ENCODE data around the gene CNTNAP2.

Gene CNTNAP2

DNA sequence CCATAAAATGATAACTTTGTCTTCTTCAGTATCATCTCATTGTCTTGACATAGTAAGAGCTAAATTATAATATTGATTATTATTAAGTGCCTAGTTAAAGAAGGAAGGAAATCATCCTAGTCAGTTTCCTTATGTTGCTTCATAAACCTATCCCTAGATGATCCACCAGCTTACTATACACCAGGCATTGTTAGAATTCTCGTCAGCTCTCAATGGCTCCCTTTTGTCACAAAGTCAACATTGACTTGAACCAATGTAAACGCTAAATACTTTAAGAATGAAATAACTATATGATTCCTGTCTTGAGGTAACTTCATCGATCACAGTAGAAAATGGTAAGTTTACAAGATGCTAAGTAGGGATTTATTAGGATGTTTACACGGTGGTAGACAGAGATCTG, 1162.9 kb downstream of the CNTNAP2 start:
- H3K4me1 Mint-ChIP-seq (ENCODE audit: low read depth in 2 of 2), result no peaks in the 10 kb centered on the region
- no peaks in the 10 kb centered on the region for H3K36me3 Mint-ChIP-seq (ENCODE audit: insufficient read depth)
- H3K9me3 Mint-ChIP-seq, result peaks cover 5 to 26% of the 10 kb centered on the region in 2 donors
- no peak overlapping the region for H3K4me3 Mint-ChIP-seq
- no peaks in the 10 kb centered on the region for H3K27me3 Mint-ChIP-seq
- ATAC-seq (replicated peaks), result no peak
- no peak overlapping the region for H3K27ac Mint-ChIP-seq
- no peak for DNase-seq

DNA sequence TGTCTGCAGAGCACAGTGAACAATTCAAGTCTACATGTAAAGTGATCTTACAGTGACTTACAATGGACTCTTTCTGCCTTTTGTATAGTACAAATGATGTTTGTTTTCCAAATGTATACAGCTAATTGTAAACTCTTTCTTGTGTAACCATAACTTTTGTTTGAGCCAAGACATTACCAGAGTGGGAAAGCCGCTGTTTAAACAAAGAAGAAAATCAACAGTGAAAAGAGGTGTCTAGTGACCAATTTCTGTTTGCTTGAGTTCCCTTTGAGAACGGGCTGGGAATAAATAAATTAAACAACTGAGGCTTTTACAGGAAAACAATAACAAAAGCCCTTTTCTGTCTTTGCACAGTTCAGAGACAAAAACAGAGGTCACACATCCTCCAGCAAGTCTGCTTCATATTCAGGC, 1163.4 kb downstream of the CNTNAP2 start:
- Mint-ChIP-seq H3K4me1 (ENCODE audit: low read depth in 2 of 2) (no peaks in the 10 kb centered on the region), H3K27me3 (no peaks in the 10 kb centered on the region), H3K9me3 (peaks cover 5 to 21% of the 10 kb centered on the region in 2 donors), H3K4me3 (no peak overlapping the region), H3K27ac (no peak overlapping the region), H3K36me3 (ENCODE audit: insufficient read depth) (no peaks in the 10 kb centered on the region)
- no peak for DNase-seq
- ATAC-seq (replicated peaks), result no peak

DNA sequence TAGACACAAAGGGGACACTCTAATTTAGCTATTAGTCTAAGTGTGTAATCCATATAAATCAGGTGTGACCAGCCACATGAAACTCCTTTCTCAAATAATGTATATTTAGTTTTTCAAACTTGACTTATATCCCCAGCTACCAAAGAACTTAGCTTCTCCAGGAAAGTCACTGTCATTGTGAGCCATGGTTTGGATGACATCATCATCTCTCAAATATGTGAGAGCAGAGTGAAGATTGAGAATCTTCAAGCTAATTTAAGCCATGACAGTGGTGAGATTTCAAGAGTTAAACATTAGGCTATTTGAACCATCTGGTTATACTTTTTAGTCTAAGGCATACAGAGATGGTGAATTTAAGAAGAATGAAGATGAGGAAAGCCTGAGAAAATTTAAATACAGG, 1165.6 kb downstream of the CNTNAP2 start:
- H3K4me3 Mint-ChIP-seq, result no peak overlapping the region
- DNase-seq (no peak), ATAC-seq (replicated peaks) (no peak)
- no peaks in the 10 kb centered on the region for H3K4me1 Mint-ChIP-seq (ENCODE audit: low read depth in 2 of 2)
- H3K27me3 Mint-ChIP-seq, result no peaks in the 10 kb centered on the region
- H3K27ac Mint-ChIP-seq, result no peak overlapping the region
- H3K36me3 Mint-ChIP-seq (ENCODE audit: insufficient read depth), result no peaks in the 10 kb centered on the region
- H3K9me3 Mint-ChIP-seq, result peaks cover 0 to 8% of the 10 kb centered on the region in 2 donors

DNA sequence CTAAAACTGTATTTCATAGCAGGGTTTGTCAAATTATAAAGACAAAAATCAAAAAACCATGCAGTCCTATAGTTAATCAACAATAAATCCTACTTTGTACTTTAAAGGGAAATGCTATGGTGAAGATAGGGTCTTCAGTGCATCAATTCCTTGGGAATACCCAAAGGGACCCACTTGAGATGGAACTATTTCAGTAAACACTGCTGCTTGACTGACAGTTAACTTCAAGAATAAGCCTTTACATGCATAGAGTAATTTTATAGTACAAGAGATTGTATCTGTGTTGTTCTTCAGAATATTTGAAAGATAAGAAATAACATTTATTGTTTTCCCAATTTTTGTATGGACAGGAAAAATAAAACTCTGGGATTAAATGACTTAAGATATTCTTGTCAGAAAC, 1179.6 kb downstream of the CNTNAP2 start:
- H3K27ac Mint-ChIP-seq, result no peak overlapping the region
- H3K27me3 Mint-ChIP-seq, result no peaks in the 10 kb centered on the region
- no peak for ATAC-seq (replicated peaks)
- H3K36me3 Mint-ChIP-seq (ENCODE audit: insufficient read depth), result no peaks in the 10 kb centered on the region
- H3K9me3 Mint-ChIP-seq, result peaks cover 0 to 5% of the 10 kb centered on the region in 2 donors
- H3K4me1 Mint-ChIP-seq (ENCODE audit: low read depth in 2 of 2), result no peaks in the 10 kb centered on the region
- H3K4me3 Mint-ChIP-seq, result no peak overlapping the region
- no peak for DNase-seq

DNA sequence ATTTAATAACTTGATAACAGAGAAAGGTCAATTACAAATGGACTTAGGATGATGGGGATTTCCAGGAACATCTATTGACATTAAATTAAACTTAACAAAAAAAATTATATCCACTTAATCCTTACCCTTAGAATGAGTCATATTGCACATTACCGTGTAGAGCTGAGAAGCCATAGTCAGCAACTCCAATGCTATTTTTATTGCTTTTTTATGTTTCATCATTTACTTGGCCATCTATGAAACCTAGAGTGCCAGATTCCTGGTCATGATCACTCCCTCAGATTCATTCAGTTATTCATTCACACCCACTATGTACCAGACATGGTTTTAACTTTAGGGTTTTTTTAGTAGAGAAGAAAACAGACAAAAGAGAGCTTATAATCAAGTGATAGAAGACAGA, 1180.4 kb downstream of the CNTNAP2 start:
- H3K9me3 Mint-ChIP-seq, result peaks cover 0 to 4% of the 10 kb centered on the region in 2 donors
- no peak for ATAC-seq (replicated peaks)
- DNase-seq, result no peak
- no peak overlapping the region for H3K4me3 Mint-ChIP-seq
- no peaks in the 10 kb centered on the region for H3K4me1 Mint-ChIP-seq (ENCODE audit: low read depth in 2 of 2)
- H3K36me3 Mint-ChIP-seq (ENCODE audit: insufficient read depth), result no peaks in the 10 kb centered on the region
- no peak overlapping the region for H3K27ac Mint-ChIP-seq
- no peaks in the 10 kb centered on the region for H3K27me3 Mint-ChIP-seq

DNA sequence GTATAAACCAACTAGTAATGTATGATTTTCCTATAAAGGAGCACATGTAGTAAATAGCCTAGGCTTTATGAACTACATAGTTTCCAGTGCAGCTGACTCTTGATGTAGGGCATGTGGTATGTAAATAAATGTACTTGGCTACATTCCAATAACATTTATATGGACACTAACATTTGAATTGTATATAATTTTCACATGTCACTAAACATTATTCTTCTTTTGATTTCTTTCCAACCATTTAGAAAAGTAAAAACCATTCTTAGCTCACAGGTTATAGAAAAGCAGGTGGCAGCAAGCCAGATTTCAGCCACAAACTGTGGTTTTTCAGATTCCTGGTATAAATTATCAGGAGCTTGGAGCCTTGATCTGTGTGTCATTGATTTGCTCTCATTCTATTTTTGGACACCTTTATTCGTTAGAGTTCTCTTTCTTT, 1182.0 kb downstream of the CNTNAP2 start:
- Mint-ChIP-seq H3K36me3 (ENCODE audit: insufficient read depth) (no peaks in the 10 kb centered on the region), H3K27me3 (no peaks in the 10 kb centered on the region), H3K27ac (no peak overlapping the region), H3K9me3 (peaks cover 0 to 2% of the 10 kb centered on the region in 2 donors), H3K4me1 (ENCODE audit: low read depth in 2 of 2) (no peaks in the 10 kb centered on the region), H3K4me3 (no peak overlapping the region)
- no peak for ATAC-seq (replicated peaks)
- DNase-seq, result no peak

DNA sequence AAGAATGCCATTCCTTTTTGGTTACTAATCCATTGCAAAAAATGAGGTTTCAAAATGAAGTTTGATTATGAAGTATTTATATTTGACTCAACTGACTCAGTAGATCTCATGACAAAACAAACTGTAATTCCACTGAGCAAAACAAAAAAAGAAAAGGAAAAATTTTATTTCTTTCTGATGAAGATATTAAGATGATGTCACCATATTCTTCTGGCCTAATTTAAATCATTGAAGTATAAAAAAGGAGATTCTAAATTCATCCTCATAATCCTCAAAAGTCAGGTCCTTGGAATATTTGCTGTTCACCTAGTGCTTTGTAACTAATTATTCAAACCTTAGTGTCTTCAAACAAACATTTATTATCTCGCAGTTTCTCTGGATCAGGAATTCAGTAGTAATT, 1183.7 kb downstream of the CNTNAP2 start:
- Mint-ChIP-seq H3K4me3 (no peak overlapping the region), H3K27me3 (no peaks in the 10 kb centered on the region), H3K27ac (no peak overlapping the region), H3K36me3 (ENCODE audit: insufficient read depth) (no peaks in the 10 kb centered on the region), H3K4me1 (ENCODE audit: low read depth in 2 of 2) (no peaks in the 10 kb centered on the region), H3K9me3 (peaks cover 0 to 4% of the 10 kb centered on the region in 2 donors)
- DNase-seq (no peak), ATAC-seq (replicated peaks) (no peak)

DNA sequence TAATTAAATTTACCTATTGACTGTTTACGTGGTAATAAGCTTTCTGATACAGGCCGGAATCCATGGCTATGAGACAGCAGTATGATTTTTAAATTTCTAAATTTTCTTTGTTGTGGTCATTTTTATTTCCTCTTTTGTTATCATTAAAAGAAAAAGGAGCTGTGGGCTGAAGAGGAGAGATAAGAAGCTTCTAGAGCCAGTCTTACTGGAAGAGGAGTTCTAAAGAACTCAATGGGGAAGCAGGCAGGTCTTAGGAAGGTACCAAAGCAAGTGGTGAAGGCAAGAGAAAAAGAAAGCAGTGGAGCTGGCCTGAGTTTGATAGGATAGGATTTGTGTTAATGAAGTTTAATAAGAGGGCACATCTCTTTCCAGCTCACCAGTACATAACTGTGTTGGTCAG, 1187.8 kb downstream of the CNTNAP2 start:
- ATAC-seq (replicated peaks) (no peak), DNase-seq (no peak)
- Mint-ChIP-seq H3K4me1 (ENCODE audit: low read depth in 2 of 2) (no peaks in the 10 kb centered on the region), H3K36me3 (ENCODE audit: insufficient read depth) (no peaks in the 10 kb centered on the region), H3K9me3 (peaks cover 10 to 15% of the 10 kb centered on the region in 2 donors), H3K27me3 (no peaks in the 10 kb centered on the region), H3K27ac (no peak overlapping the region), H3K4me3 (no peak overlapping the region)

DNA sequence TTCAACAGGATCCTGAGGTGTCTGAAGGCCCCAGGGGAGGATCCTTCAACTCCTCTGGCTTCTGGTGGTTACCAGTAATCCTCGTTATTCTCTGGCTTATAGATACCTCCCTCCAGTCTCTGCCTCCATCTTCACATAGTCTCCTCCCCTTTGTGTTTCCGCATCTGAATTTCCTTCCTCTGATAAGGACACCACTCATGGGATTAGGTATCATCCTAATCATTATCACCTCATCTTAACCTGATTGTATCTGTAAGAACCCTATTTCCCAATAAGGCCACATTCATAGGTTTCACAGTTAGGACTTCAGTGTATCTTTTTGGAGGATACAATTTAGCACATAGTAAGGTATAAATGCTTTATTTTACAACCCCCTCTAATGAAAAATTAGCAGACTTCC, 1189.2 kb downstream of the CNTNAP2 start:
- no peak overlapping the region for H3K27ac Mint-ChIP-seq
- no peak for DNase-seq
- H3K4me1 Mint-ChIP-seq (ENCODE audit: low read depth in 2 of 2), result no peaks in the 10 kb centered on the region
- ATAC-seq (replicated peaks), result no peak
- no peaks in the 10 kb centered on the region for H3K36me3 Mint-ChIP-seq (ENCODE audit: insufficient read depth)
- no peak overlapping the region for H3K4me3 Mint-ChIP-seq
- H3K9me3 Mint-ChIP-seq, result peaks cover 14 to 21% of the 10 kb centered on the region in 2 donors
- H3K27me3 Mint-ChIP-seq, result no peaks in the 10 kb centered on the region

DNA sequence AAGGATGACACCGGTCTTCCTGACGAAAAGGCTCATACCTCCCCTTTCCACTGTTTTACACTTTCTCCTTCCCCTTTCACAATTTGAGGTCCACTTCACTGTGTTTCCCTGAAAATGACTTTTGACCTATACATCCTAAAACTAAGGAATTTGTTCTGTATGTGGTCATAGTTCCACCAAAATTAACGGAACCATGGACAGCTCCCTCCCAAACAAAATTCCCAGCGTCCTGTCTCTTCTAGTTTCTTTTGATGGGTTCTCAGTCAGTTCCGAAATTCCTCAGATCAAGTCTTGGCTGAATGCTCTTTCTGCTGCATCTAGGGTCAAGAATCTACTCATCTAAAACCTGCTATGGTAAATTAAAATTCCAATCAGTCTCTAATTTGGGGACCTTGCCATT, 1191.9 kb downstream of the CNTNAP2 start:
- peaks cover 18 to 22% of the 10 kb centered on the region in 2 donors for H3K9me3 Mint-ChIP-seq
- H3K4me3 Mint-ChIP-seq, result no peak overlapping the region
- ATAC-seq (replicated peaks) (no peak), DNase-seq (no peak)
- no peaks in the 10 kb centered on the region for H3K36me3 Mint-ChIP-seq (ENCODE audit: insufficient read depth)
- no peaks in the 10 kb centered on the region for H3K27me3 Mint-ChIP-seq
- no peaks in the 10 kb centered on the region for H3K4me1 Mint-ChIP-seq (ENCODE audit: low read depth in 2 of 2)
- no peak overlapping the region for H3K27ac Mint-ChIP-seq

DNA sequence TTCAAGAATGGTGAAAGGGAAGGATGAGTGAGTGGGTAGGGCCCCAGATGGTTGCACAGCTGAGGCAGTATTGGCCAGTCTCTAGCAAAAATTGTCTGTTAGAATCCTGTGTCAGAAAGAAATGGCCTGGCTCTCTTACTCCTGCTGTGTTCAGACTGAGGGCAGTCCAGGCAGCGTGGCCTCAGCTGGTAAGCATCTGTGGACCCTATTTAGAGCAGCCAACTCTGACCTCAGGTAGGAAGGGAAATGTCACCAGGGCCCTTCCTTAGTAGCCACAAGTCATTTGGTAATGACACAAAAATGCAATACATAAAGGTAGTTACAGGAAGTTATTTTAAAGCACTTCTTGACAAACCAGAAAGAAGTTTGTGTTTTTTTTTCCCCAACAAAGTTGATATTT, 1194.7 kb downstream of the CNTNAP2 start:
- H3K27me3 Mint-ChIP-seq, result no peaks in the 10 kb centered on the region
- H3K4me3 Mint-ChIP-seq, result no peak overlapping the region
- no peak for DNase-seq
- no peaks in the 10 kb centered on the region for H3K4me1 Mint-ChIP-seq (ENCODE audit: low read depth in 2 of 2)
- H3K9me3 Mint-ChIP-seq, result peaks cover 14 to 22% of the 10 kb centered on the region in 2 donors
- no peak for ATAC-seq (replicated peaks)
- H3K36me3 Mint-ChIP-seq (ENCODE audit: insufficient read depth), result no peaks in the 10 kb centered on the region
- no peak overlapping the region for H3K27ac Mint-ChIP-seq

DNA sequence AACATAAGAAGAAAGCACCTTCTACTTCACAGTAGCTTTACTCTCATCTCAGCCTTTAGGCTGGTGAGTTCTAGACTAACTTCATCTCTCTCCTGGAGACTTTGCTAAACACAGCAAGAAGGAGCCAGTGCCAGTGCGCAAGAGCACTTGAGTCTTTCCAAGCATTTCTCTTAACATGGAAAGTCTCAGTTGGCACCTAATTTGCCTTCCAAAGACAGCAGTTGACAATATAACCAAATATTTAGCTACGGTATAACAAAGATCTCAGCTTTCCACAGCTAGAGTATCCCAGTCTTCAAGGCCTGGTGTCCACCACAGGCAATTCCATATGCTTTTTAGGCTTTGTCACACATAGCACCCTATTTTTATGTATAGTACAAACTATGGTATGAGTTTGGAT, 1204.9 kb downstream of the CNTNAP2 start:
- no peak for ATAC-seq (replicated peaks)
- H3K27me3 Mint-ChIP-seq, result no peaks in the 10 kb centered on the region
- H3K4me1 Mint-ChIP-seq (ENCODE audit: low read depth in 2 of 2), result no peaks in the 10 kb centered on the region
- no peak overlapping the region for H3K27ac Mint-ChIP-seq
- no peaks in the 10 kb centered on the region for H3K36me3 Mint-ChIP-seq (ENCODE audit: insufficient read depth)
- no peak for DNase-seq
- no peak overlapping the region for H3K4me3 Mint-ChIP-seq
- H3K9me3 Mint-ChIP-seq, result peaks cover 4 to 7% of the 10 kb centered on the region in 2 donors

DNA sequence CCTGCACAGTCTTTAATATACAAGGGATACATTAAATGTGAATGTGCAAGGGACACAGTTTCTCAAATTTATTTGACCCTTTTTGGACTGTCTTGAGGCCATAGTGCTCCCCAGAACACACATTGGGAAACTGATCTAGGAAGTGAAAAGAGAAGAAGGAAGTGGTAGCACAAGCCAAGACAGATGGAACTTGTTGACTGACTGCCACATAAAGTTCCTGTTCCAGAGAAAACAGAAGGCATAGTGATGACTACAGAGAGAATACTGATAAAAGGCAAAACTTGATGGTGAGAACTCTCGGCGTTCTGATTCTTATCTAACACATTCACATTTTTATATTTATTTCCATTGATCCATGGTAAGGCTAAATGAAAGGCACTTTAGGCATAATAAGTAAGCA, 1216.4 kb downstream of the CNTNAP2 start:
- H3K27ac Mint-ChIP-seq, result no peak overlapping the region
- peaks cover 3% of the 10 kb centered on the region for H3K36me3 Mint-ChIP-seq (ENCODE audit: insufficient read depth)
- DNase-seq, result no peak
- no peak overlapping the region for H3K4me3 Mint-ChIP-seq
- no peak for ATAC-seq (replicated peaks)
- H3K27me3 Mint-ChIP-seq, result no peaks in the 10 kb centered on the region
- H3K4me1 Mint-ChIP-seq (ENCODE audit: low read depth in 2 of 2), result no peaks in the 10 kb centered on the region
- H3K9me3 Mint-ChIP-seq, result peaks cover 5 to 13% of the 10 kb centered on the region in 2 donors

DNA sequence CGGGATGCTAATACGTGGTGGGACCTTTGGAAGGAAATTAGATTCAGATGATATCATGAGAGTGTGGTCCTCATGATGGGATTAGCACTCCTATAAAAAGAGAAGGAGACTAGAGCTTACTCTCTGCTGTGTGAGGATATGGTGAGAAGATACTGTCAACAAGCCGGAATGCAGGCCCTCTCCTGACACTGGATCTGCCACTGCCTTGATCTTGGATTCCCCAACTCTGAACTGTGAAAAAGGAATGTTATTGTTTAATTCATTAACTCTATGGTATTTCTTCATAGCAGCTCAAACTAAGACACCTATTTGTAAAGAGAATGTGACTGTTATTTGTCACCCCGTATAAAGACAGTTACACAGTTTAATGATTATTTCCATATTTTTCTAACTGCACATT, 1246.5 kb downstream of the CNTNAP2 start:
- no peak overlapping the region for H3K4me3 Mint-ChIP-seq
- H3K27ac Mint-ChIP-seq, result no peak overlapping the region
- ATAC-seq (replicated peaks) (no peak), DNase-seq (no peak)
- no peaks in the 10 kb centered on the region for H3K4me1 Mint-ChIP-seq (ENCODE audit: low read depth in 2 of 2)
- peaks cover 15 to 28% of the 10 kb centered on the region in 2 donors for H3K9me3 Mint-ChIP-seq
- no peaks in the 10 kb centered on the region for H3K36me3 Mint-ChIP-seq (ENCODE audit: insufficient read depth)
- no peaks in the 10 kb centered on the region for H3K27me3 Mint-ChIP-seq

DNA sequence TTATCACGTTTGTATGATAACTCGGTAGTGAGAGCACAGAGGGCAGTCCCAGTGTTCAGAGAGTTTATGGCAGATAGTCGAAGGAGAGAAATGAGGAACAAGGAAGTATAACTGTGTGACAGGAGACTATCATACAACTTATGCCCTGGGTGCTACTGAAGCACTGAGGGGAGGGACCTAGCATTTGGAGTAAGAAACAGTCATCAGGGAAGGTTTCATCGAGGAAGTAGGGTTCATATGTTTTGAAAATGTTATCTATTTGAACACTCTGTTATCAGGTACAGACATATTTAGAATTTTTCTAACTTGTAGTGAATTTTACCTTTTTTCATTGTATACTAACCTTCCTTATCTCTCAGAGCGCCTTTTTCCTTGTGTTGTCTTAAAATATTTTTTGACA, 1259.6 kb downstream of the CNTNAP2 start:
- ATAC-seq (replicated peaks) (no peak), DNase-seq (no peak)
- H3K27ac Mint-ChIP-seq, result no peak overlapping the region
- H3K4me1 Mint-ChIP-seq (ENCODE audit: low read depth in 2 of 2), result no peaks in the 10 kb centered on the region
- no peaks in the 10 kb centered on the region for H3K36me3 Mint-ChIP-seq (ENCODE audit: insufficient read depth)
- H3K9me3 Mint-ChIP-seq, result peaks cover 6 to 17% of the 10 kb centered on the region in 2 donors
- H3K27me3 Mint-ChIP-seq, result no peaks in the 10 kb centered on the region
- no peak overlapping the region for H3K4me3 Mint-ChIP-seq

Measured in effector memory CD8-positive, alpha-beta T cell (primary cell).